H1 (cell line): ENCODE measurements around the gene TCF20. TPM values are rescaled to one million over a fixed set of nuclear protein-coding genes. Genes with fewer than 3 reads are reported as not detected.

Source experiments
- CTCF ChIA-PET: fragments of 300-600 bp; sonication (Branson Sonifier 250); formaldehyde crosslinking; loops from one replicate; lab custom pipeline; 2021; ENCODE audit not compliant: partially characterized antibody; lab: Charles Lee
- POLR2A ChIA-PET: fragments of 300-600 bp; sonication (Branson Sonifier 250); formaldehyde crosslinking; loops from one replicate; lab custom pipeline; 2021; ENCODE audit warnings: inconsistent platforms; ENCODE audit not compliant: partially characterized antibody; lab: Charles Lee
- DNase-seq, 2 experiments: peaks; one replicate each; pipeline versions ENCODE4 v3.0.0 to v3.0.0-alpha.2; 2010 to 2022; ENCODE audit warnings: low spot score in 2 of 2, low read depth in 1 of 2, mixed read lengths in 1 of 2
- FAIRE-seq: peaks from 2 replicates; lab custom pipeline; 2011; peaks lifted over from hg19 to GRCh38; lab: Jason Lieb, UNC
- H2AFZ ChIP-seq: 2 replicates; pipeline ENCODE4 v1.8.1; 2012; ENCODE audit warnings: low read length, inconsistent platforms
- H2AK5ac ChIP-seq: 2 replicates; pipeline ENCODE4 v1.6.1; 2013; ENCODE audit warnings: low read depth, low read length
- H2BK120ac ChIP-seq: replicated peaks from 2 replicates; pipeline ENCODE3; 2013; ENCODE audit warnings: low read depth, low read length, inconsistent platforms
- H2BK12ac ChIP-seq: 2 replicates; pipeline ENCODE4 v1.6.1; 2013; ENCODE audit warnings: low read depth, low read length
- H2BK15ac ChIP-seq: 2 replicates; pipeline ENCODE4 v1.6.1; 2013; ENCODE audit warnings: low read length
- H2BK20ac ChIP-seq: 2 replicates; pipeline ENCODE4 v1.6.1; 2013; ENCODE audit warnings: low read length
- H2BK5ac ChIP-seq: 2 replicates; pipeline ENCODE4 v1.6.1; 2013; ENCODE audit warnings: low read depth, low read length
- H3K14ac ChIP-seq: 2 replicates; pipeline ENCODE4 v1.6.1; 2013; ENCODE audit warnings: inconsistent platforms; ENCODE audit not compliant: insufficient read length
- H3K18ac ChIP-seq: 2 replicates; pipeline ENCODE4 v1.6.1; 2013; ENCODE audit warnings: low read length; ENCODE audit errors: extremely low read depth
- H3K23ac ChIP-seq: 2 replicates; pipeline ENCODE4 v1.6.1; 2013; ENCODE audit warnings: inconsistent platforms; ENCODE audit not compliant: insufficient read length
- H3K23me2 ChIP-seq: 2 replicates; pipeline ENCODE4 v1.6.1; 2013; ENCODE audit warnings: low read depth, low read length
- H3K27ac ChIP-seq: 2 replicates; pipeline ENCODE4 v1.6.1; 2011; ENCODE audit warnings: low read depth, low read length, inconsistent platforms
- H3K27me3 ChIP-seq, 4 experiments: replicated peaks in 1 of 4; 1 replicate in 1 of 4; 2 replicates in 3 of 4; pipeline versions ENCODE4 v1.6.1 to v1.8.1; 2011 to 2013; ENCODE audit warnings: low read length in 3 of 4, mild to moderate bottlenecking in 3 of 4, inconsistent platforms in 2 of 4, mixed read lengths in 2 of 4, moderate library complexity in 1 of 4; ENCODE audit not compliant: control insufficient read depth in 3 of 4, insufficient read depth in 3 of 4; ENCODE audit errors: extremely low read depth in 1 of 4
- H3K36me3 ChIP-seq, 4 experiments: 2 replicates each; pipeline versions ENCODE4 v1.6.1 to v1.8.1; 2011 to 2013; ENCODE audit warnings: mild to moderate bottlenecking in 4 of 4, low read length in 3 of 4, moderate library complexity in 2 of 4, control low read depth in 1 of 4, inconsistent platforms in 1 of 4; ENCODE audit not compliant: insufficient read depth in 4 of 4, control insufficient read depth in 2 of 4
- H3K4ac ChIP-seq: replicated peaks from 2 replicates; pipeline ENCODE3; 2013; ENCODE audit warnings: low read length, low read depth, mixed read lengths, inconsistent platforms; ENCODE audit not compliant: insufficient read length
- H3K4me1 ChIP-seq, 4 experiments: replicated peaks in 1 of 4; 1 replicate in 1 of 4; 2 replicates in 3 of 4; pipeline versions ENCODE4 v1.6.1 to v1.8.1; 2011 to 2013; ENCODE audit warnings: low read length in 3 of 4, inconsistent platforms in 2 of 4, mixed read lengths in 1 of 4; ENCODE audit not compliant: insufficient read depth in 4 of 4, control insufficient read depth in 3 of 4
- H3K4me2 ChIP-seq, 2 experiments: 2 replicates each; pipeline versions ENCODE4 v1.6.1 to v1.8.1; 2011 to 2013; ENCODE audit warnings: low read depth in 2 of 2, low read length in 2 of 2, control low read depth in 1 of 2, inconsistent platforms in 1 of 2, mild to moderate bottlenecking in 1 of 2; ENCODE audit not compliant: insufficient read depth in 1 of 2
- H3K4me3 ChIP-seq, 4 experiments: fragments of 200-600, 300-600 bp in 1 of 4; sonication (generic), shearing (Covaris generic), sonication (Bioruptor Twin) in 1 of 4; 2 replicates each; pipeline versions ENCODE4 v1.5.1 to v1.8.1; 2011 to 2016; ENCODE audit warnings: low read length in 4 of 4, low read depth in 3 of 4, control low read depth in 2 of 4, inconsistent platforms in 2 of 4, mild to moderate bottlenecking in 2 of 4, mixed read lengths in 1 of 4, moderate library complexity in 1 of 4; ENCODE audit not compliant: insufficient read depth in 2 of 4; ENCODE audit errors: extremely low read depth in 1 of 4
- H3K56ac ChIP-seq: replicated peaks from 2 replicates; pipeline ENCODE3; 2013; ENCODE audit warnings: low read depth, mild to moderate bottlenecking, mixed read lengths, low read length, inconsistent platforms; ENCODE audit not compliant: insufficient read length
- H3K79me1 ChIP-seq: 2 replicates; pipeline ENCODE4 v1.6.1; 2013; ENCODE audit warnings: low read depth, low read length, control low read depth
- H3K79me2 ChIP-seq, 2 experiments: 2 replicates each; pipeline versions ENCODE4 v1.6.1 to v1.8.1; 2012 to 2013; ENCODE audit warnings: low read length in 2 of 2, mild to moderate bottlenecking in 2 of 2, inconsistent platforms in 1 of 2; ENCODE audit not compliant: insufficient read depth in 2 of 2, control insufficient read depth in 1 of 2
- H3K9ac ChIP-seq, 4 experiments: replicated peaks in 1 of 4; 1 replicate in 1 of 4; 2 replicates in 3 of 4; pipeline versions ENCODE4 v1.6.1 to v1.8.1; 2011 to 2013; ENCODE audit warnings: low read depth in 3 of 4, low read length in 3 of 4, control low read depth in 2 of 4, mild to moderate bottlenecking in 2 of 4, moderate library complexity in 2 of 4, inconsistent platforms in 1 of 4; ENCODE audit errors: extremely low read depth in 1 of 4
- H3K9me3 ChIP-seq, 2 experiments: 2 replicates each; pipeline versions ENCODE4 v1.6.1 to v1.8.1; 2012 to 2013; ENCODE audit warnings: mild to moderate bottlenecking in 2 of 2, moderate library complexity in 2 of 2, control low read depth in 1 of 2, inconsistent platforms in 1 of 2, low read depth in 1 of 2, low read length in 1 of 2, mixed read lengths in 1 of 2; ENCODE audit not compliant: insufficient read depth in 2 of 2
- H4K20me1 ChIP-seq, 2 experiments: replicated peaks in 1 of 2; 2 replicates each; pipeline versions ENCODE3 to v1.8.1; 2011 to 2013; ENCODE audit warnings: inconsistent platforms in 2 of 2, low read length in 2 of 2, mild to moderate bottlenecking in 1 of 2; ENCODE audit not compliant: insufficient read depth in 2 of 2, control insufficient read depth in 1 of 2
- H4K5ac ChIP-seq: 2 replicates; pipeline ENCODE4 v1.6.1; 2013; ENCODE audit warnings: low read length, low read depth, mixed read lengths, inconsistent platforms; ENCODE audit not compliant: insufficient read length
- H4K8ac ChIP-seq: 2 replicates; pipeline ENCODE4 v1.8.0; 2013; ENCODE audit warnings: mild to moderate bottlenecking, moderate library complexity, low read length, inconsistent platforms; ENCODE audit not compliant: insufficient read depth; ENCODE audit errors: extremely low read depth
- H4K91ac ChIP-seq: replicated peaks from 2 replicates; pipeline ENCODE3; 2013; ENCODE audit warnings: low read length, mixed read lengths, inconsistent platforms; ENCODE audit not compliant: insufficient read length
- CBX5 ChIP-seq: fragments of 300-800, 300-1000 bp; sonication (generic); IDR thresholded peaks from 2 replicates; pipeline ENCODE4 v1.7.1; 2016; ENCODE audit warnings: antibody characterized with exemption, low read length, low read depth
- EZH2 ChIP-seq: fragments of 200-600 bp; sonication (generic); IDR thresholded peaks from 2 replicates; pipeline ENCODE4 v1.7.1; 2012; ENCODE audit warnings: low read depth, mild to moderate bottlenecking, moderate library complexity, low read length, inconsistent platforms; ENCODE audit not compliant: severe bottlenecking
- NRF1 ChIP-seq: IDR thresholded peaks from 2 replicates; pipeline ENCODE4 v1.6.1; 2011; ENCODE audit warnings: mild to moderate bottlenecking, low read depth, low read length, improper control_type of control experiment
- RAD21 ChIP-seq, 2 experiments: IDR thresholded peaks in 1 of 2; conservative IDR thresholded peaks in 1 of 2; 2 replicates each; pipeline ENCODE4 v1.6.1; 2011; ENCODE audit warnings: low read depth in 2 of 2, low read length in 2 of 2, improper control_type of control experiment in 1 of 2, inconsistent platforms in 1 of 2, mild to moderate bottlenecking in 1 of 2, moderate library complexity in 1 of 2
- WGBS, 2 experiments: shearing (Covaris generic) in 1 of 2; methylation state at CpG; one replicate each; pipeline versions ENCODE4 v1.1.6 to v1.1.7; 2013 to 2015; ENCODE audit warnings: low lambda C conversion rate in 2 of 2, mixed read lengths in 2 of 2, inconsistent platforms in 1 of 2, low coverage in 1 of 2, missing lambda C conversion rate in 1 of 2; ENCODE audit not compliant: insufficient replicate concordance in 2 of 2, insufficient coverage in 1 of 2, insufficient read length in 1 of 2; ENCODE audit errors: extremely low coverage in 1 of 2, missing lambda C conversion rate in 1 of 2; 5-methylcytosine and 5-hydroxymethylcytosine counted together
- polyA plus RNA-seq, 7 experiments: library from polyadenylated mRNA; depleted of rRNA in 3 of 7; stranded (reverse) in 5 of 7; unstranded in 2 of 7; fragments of >200 nt in 5 of 7; fragments of 200-250 nt in 2 of 7; gene quantifications; 1 replicate in 5 of 7; 2 replicates in 1 of 7; 4 replicates in 1 of 7; pipeline versions ENCODE4 v1.2.1 to v1.2.3, GENCODE V29; 2011 to 2013; ENCODE audit warnings: missing spikeins in 2 of 7, mixed read lengths in 2 of 7
- total RNA-seq: library from RNA; stranded (reverse); fragmentation: NEBNext Ultra II Directional; extraction: Animal tissue kit (Norgen Biotek cat#: 25700); gene quantifications from 2 replicates; pipeline ENCODE4 v1.2.1, GENCODE V29; 2021

Gene TCF20
- total and polyA plus RNA-seq, 2 of the 8 experiments (the other 6 are each of a cell fraction or from before 2014, with no cell fraction given): 22.0 to 79.8 TPM

GRCh38 chr22:42284643-42285181 is 14.3 kb upstream of the TCF20 start:
- H3K4me3 ChIP-seq: no peak overlapping the region
- no peaks in the 10 kb centered on the region for H3K79me2 ChIP-seq
- peaks cover 0 to 55% (median 38%) of the 10 kb centered on the region in 4 experiments; a peak in 6 of 7 replicates for H3K27me3 ChIP-seq
- H2BK15ac ChIP-seq: no peak overlapping the region
- H2AFZ ChIP-seq: no peak overlapping the region
- no peak overlapping the region for H3K14ac ChIP-seq
- no peak overlapping the region for H2BK20ac ChIP-seq
- no peak for DNase-seq
- no peak overlapping the region for H2BK120ac ChIP-seq
- H3K9ac ChIP-seq: no peak overlapping the region
- no peaks in the 10 kb centered on the region for H3K36me3 ChIP-seq
- H3K23me2 ChIP-seq: peaks cover 6% of the 10 kb centered on the region; the same call in 1 of the 2 replicates
- FAIRE-seq: no peak
- no peak overlapping the region for H2BK5ac ChIP-seq
- H3K4ac ChIP-seq: no peak overlapping the region
- ChIA-PET POLR2A (interaction anchor here (1.3 to 1.4 kb wide), 2 partner anchors 9 to 12 kb away, joined by 3 read pairs; no protein-coding TSS in a partner anchor), CTCF (interaction anchor here (1.0 to 2.4 kb wide), 5 partner anchors 9 to 152 kb away, joined by 3 to 9 read pairs (median 4); no protein-coding TSS in a partner anchor)
- H3K56ac ChIP-seq: no peak overlapping the region
- whole genome bisulfite sequencing, 2 experiments: 93% methylated on average over 14 of the region's 14 CpGs; no CpG with 5 or more reads in 1 of the 2 experiments
- H4K91ac ChIP-seq: no peak overlapping the region
- H3K18ac ChIP-seq: no peak overlapping the region
- H3K23ac ChIP-seq: no peak overlapping the region
- H3K4me1 ChIP-seq: peaks cover 0 to 20% (median 12%) of the 10 kb centered on the region in 4 experiments; a peak in 6 of 7 replicates
- H2BK12ac ChIP-seq: no peak overlapping the region
- no peak overlapping the region for H2AK5ac ChIP-seq
- no peak overlapping the region; a peak in 1 of 4 replicates for H3K4me2 ChIP-seq
- H3K9me3 ChIP-seq: no peaks in the 10 kb centered on the region
- peaks cover 3% of the 10 kb centered on the region; the same call in 1 of the 2 replicates for H3K79me1 ChIP-seq
- H4K5ac ChIP-seq: no peak overlapping the region
- H3K27ac ChIP-seq: no peak overlapping the region
- H4K8ac ChIP-seq: no peak overlapping the region
- TF ChIP-seq RAD21 (IDR thresholded peaks at IDR 0.05 in 1 of 2, conservative IDR thresholded peaks at IDR 0.05 in 1 of 2; ENCODE audit: low read depth in 2 of 2, low read length in 2 of 2) (no peak), EZH2 (no peak), NRF1 (no peak), CBX5 (no peak)
- peaks cover 23 to 30% of the 10 kb centered on the region in 2 experiments for H4K20me1 ChIP-seq
